HG03025 (cell line): ENCODE results near the gene TRMT2B.
"Not testable (repeated sequence)": the region's sequence is repeated elsewhere in the genome, so short reads cannot be mapped to it uniquely, and the experiment has no call there.

Experiments used
- ATAC-seq: cut with Tn5 transposase; IDR thresholded peaks from one replicate; pipeline ENCODE4 v1.9.1; 2021; ENCODE audit warnings: mild to moderate bottlenecking, moderate library complexity; ENCODE audit not compliant: unreplicated experiment, low FRiP score

Gene TRMT2B

DNA sequence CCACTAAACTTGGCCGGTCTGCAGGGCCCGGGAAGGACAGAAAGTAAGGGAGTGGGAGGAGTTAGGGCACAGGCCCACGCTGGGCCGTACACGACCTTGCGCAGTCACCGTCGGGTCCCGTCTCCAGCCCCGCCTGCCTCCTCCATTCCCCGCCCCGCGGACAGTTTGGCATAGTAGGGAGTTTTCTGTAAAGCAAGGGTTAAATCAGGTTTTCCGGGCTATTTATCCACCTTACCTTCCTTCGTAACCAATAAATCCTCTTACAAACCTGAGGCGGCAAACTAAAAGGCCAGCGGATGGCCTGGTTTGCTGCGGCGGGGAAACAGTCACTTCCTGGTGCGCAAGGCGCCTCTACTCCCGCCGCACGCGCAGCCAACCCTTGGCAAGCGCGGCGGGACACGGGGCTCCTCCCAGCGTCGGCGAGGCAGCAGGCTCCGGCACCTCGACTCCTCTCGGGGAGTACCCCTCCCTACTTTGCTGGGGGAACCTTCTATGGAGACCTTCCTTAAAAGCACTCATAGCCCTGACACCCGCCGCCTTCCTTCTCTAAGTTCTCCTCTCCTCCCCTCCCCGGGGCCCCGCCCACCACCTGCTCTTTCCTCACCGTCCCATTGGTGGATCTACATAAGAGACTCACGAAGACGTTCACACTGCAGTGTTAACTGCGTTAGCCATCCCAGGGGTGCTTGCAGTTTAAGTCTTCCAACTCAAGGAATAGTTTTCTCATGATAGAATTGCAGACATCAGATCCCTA lies at the start of gene TRMT2B:
Gene TRMT2B, minus strand, starts transcription at position 563 of the 754 bp plus-strand sequence. CDS start 9,822 bp downstream, outside the sequence.
- peak; percentile 93 for ATAC-seq

DNA sequence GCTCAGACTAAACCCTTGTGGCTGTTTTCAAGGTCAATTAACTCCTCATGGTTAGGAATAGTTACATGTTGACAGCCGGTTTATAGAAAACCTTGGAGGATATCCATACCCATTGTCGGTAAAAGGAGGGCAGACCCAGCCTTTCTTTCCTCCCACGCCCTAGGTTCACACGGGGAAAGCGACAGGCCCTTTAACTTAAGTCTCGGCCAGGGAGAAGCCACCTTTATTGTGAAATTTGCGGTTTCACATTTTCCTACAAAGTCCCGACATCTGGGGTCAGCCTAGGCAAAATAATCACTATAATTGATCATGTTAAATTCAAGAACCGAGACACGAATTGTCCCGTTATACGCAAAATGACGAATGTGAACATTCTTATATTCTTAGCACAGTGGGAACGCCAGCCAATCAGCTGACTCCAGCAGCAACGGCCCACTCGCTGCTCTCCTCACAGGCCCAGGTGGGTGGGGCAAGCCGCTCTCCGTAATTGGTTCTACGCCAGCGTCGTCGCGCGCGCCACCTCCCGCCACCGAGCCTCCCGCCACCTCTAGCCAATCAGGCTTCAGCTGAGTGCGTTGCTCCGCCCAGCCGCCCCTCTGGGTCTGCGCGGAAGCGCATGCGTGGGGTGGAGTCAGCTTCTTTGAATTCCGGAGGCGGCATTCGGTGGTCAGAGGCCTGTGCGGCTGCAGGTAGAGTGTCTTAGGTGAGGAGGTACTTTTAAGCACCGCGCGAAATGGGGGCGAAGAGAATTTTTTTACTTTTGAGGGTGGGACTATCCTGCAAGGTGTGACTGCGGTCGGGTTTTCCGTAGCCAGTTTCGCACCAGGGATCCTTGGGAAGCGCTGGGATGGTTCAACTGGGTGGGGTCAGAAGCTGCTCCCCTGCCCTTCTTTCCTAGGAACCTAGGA lies 45.9 kb upstream of the TRMT2B start, which contains the start of gene CENPI:
Gene CENPI, plus strand, starts transcription at position 659 of the 908 bp plus-strand sequence. CDS start 2,867 bp downstream, outside the sequence.
- peak; percentile 98 for ATAC-seq

DNA sequence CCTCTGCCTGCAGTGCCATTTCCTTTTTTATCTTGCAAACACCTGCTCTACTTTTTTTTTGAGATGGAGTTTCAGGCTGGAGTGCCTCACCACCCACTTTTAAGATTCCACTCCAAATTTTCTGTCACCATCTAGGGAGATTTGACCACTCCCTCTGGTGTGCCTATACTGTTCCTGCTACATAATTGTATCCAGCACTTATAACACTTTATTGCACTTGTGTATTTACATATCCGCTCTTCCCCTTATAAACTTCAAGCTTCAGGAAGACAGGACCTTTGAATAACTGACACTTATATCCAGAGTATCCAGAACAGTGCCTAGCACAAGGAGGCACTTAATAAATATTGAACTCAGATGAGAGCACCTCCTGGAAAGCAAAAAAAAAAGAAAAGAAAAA lies 39.9 kb upstream of the TRMT2B start:
- ATAC-seq, result no peak

DNA sequence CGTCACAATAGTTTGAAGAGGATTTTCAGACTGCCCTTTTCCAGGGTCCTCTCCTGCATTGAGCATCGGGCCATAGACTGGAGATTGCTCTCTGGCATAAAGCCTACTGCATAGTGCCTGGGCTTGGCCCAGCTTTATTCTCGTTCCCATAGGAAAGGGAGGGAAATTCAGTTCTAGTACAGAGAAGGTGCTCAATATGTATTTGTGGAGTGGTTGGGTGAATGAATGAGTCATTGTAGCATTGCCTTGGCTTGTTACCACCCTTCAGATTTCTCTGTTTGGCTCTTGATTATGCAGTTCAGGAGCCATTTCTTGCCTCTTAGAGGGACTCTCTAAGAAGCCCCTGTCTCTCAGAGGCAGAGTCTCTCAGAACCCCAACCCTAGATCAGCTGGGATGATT lies 29.3 kb upstream of the TRMT2B start:
- ATAC-seq, result no peak

GRCh38 chrX:101080326-101081124 lies 28.6 kb upstream of the TRMT2B start:
- no peak for ATAC-seq

- no peak for ATAC-seq
Observed at GRCh38 chrX:101079736-101080270, 27.9 kb upstream of the TRMT2B start.

- ATAC-seq, result no peak
Observed at GRCh38 chrX:101078716-101079598, 27.0 kb upstream of the TRMT2B start, which contains the start of gene TMEM35A. TSS of gene TMEM35A (plus strand) at chrX:101078879. CDS start at chrX:101079003, 124 bp downstream.

- ATAC-seq, result no peak
Observed at GRCh38 chrX:101071582-101071981, 19.7 kb upstream of the TRMT2B start.

DNA sequence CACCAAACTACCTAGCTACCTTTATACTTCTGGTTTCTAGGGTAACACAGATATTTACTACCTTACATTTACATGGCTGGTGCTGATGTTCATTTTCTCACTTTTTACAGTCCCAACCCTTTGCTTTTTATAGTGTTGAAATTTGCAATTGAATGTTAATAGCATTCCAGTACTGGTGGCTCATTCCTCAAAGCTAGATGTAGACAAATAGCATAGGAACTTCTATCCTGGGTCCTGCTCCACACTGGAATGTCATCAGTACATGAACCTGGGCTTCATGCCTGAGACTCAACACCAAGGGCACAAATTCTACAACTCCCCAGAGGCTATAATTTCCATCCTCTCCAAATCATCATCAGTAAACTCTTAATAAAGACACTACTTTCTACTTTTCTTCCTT lies 10.3 kb upstream of the TRMT2B start:
- ATAC-seq, result no peak

- peak; percentile 90 for ATAC-seq
Observed at GRCh38 chrX:101057093-101057714, 5.3 kb upstream of the TRMT2B start.

DNA sequence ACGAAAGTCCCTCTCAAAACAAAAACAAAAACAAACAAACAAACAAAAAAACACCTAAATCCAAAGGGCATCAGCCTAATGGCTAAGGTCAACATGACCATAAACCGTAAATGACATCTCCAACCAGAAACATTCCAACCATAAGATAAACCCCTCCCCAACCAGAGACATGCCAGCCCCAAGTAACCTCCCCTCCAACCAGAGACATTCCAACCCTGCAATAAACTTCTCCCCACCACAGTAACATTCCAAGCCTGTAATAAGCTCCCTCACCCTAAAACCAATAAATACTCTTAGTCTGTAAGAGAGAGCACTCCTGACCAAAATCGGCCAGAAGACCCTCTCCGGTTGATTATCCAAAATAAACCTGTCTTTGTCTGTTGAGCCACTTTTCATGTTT lies 4.6 kb upstream of the TRMT2B start:
- not testable (repeated sequence) for ATAC-seq

DNA sequence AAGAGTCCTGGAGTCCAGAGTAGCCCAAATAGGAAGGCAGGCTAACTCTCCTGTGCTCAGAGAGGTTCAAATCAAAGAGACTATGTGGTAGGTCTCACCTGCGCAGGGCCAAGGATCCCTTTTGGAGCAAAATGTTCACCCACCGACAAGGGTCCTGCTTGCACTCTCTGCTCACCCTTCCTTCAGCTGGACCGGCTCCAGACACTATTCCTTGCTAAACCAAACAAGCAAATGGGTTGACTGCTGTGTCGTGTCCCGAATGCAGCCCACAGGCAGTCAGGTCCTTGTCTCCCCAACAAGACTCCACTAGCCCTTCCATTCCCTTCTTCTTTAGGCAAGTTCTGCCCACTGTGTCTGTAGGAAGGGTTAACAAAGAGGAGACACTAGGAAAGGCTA lies 760 bp downstream of the TRMT2B start:
- peak; percentile 12 for ATAC-seq

GRCh38 chrX:101040197-101040596 lies 11.7 kb downstream of the TRMT2B start:
- ATAC-seq, result no peak

- ATAC-seq, result no peak
Observed at GRCh38 chrX:101037231-101037630, 14.7 kb downstream of the TRMT2B start.

- ATAC-seq, result no peak
Observed at GRCh38 chrX:101029665-101030064, 22.2 kb downstream of the TRMT2B start.

DNA sequence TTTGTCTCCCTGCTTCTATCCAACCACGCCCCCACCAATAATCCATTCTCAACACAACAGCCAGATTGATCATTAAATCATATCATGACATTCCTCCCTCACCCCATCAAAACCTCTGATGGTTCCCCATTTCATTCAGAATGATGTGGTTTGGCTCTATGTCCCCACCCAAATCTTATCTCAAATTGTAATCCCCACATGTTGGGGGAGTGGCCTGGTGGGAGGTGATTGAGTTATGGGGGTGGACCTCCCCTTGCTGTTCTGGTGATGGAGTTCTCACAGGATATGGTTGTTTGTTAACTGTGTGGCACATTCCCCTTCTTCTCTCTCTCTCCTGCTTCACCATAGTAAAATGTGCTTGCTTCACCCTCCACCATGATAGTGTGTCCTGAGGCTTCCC lies 23.3 kb downstream of the TRMT2B start:
- no peak for ATAC-seq

- no peak for ATAC-seq
Observed at GRCh38 chrX:101025126-101025525, 26.8 kb downstream of the TRMT2B start.

DNA sequence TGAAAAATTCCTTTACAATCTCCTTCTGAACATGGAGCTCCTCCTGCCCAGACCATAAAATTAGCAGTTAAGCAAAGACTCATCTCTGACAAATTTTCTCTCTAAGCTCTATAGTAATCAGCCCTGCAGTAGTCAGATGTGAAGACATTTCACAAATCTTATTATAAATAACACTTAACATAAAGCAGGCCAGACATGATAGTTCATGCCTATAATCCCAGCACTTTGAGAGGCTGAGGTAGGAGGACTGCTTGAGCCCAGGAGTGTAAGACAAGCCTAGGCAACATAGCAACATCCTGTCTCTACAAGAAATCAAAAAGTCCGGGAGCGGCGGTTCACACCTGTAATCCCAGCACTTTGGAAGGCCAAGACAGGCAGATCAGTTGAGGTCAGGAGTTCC lies 29.9 kb downstream of the TRMT2B start:
- ATAC-seq, result no peak

DNA sequence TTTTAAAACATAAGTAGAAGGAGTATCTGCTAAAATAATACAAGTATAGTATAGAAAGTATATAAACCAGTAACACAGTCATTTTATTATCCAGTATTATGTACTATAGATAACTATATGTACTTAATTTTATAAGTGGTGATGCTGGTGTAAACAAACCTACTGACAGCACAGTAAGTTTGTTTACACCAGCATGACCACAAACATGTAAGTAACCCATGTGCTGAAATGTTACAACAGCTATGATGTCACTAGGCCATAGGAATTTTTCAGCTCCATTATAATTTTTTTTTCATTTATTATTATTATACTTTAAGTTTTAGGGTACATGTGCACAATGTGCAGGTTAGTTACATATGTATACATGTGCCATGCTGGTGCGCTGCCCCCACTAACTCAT lies 39.9 kb downstream of the TRMT2B start:
- not testable (repeated sequence) for ATAC-seq
